ENCODE results near the gene TIMP4.

The TIMP4 gene

GRCh38 chr3:12148183-12148940 lies 10.3 kb downstream of the TIMP4 start:
- no peaks in the 10 kb centered on the region for H3K9me3 Mint-ChIP-seq
- peaks cover 10% of the 10 kb centered on the region for H3K27me3 Mint-ChIP-seq
- H3K4me1 Mint-ChIP-seq, result no peaks in the 10 kb centered on the region
- H3K27ac Mint-ChIP-seq, result no peak overlapping the region
- no peaks in the 10 kb centered on the region for H3K36me3 Mint-ChIP-seq
- no peak for ATAC-seq (ENCODE audit: low read depth)
- H3K4me3 Mint-ChIP-seq, result no peak overlapping the region
- DNase-seq (ENCODE audit: low spot score in 2 of 2), result no peak

DNA sequence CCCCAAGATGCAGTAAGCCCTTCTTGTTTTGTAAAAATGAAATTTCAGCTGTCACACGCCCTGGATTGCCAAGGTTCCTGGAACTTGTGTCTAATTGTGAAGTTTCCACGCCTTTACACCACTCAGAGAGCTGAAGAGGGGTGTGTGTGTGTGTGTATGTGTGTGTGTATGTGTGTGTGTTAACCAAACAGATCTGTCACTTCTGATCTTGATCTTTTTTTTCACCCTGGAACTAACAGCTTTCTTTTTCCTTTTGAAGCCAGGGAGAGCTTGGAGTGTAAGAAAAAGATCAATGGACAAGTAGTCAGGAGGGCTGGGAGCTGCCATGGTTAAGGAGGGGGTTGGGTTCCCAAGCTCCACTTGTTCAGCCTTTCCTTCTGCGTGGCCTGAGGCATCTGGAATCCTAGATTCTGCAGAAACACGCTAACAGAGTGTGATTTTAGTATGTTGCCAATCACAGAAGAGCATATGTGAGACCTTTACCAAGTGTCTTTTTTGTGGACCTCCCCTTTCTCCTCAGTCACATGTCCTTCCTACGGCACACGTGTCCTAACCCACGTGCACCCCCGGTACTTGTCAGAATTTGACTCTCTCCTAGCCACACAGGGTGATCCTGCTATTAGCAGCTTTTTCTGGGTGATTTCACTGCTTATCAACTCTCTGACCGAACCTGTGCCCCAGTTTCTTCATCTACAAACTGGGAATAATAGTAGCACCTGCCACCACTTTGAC lies 11.5 kb downstream of the TIMP4 start:
- no peaks in the 10 kb centered on the region for H3K36me3 Mint-ChIP-seq
- DNase-seq (ENCODE audit: low spot score in 2 of 2) (no peak), ATAC-seq (ENCODE audit: low read depth) (no peak)
- H3K9me3 Mint-ChIP-seq, result no peaks in the 10 kb centered on the region
- peaks cover 8% of the 10 kb centered on the region for H3K27me3 Mint-ChIP-seq
- no peak overlapping the region for H3K4me3 Mint-ChIP-seq
- H3K27ac Mint-ChIP-seq, result no peak overlapping the region
- H3K4me1 Mint-ChIP-seq, result no peaks in the 10 kb centered on the region

DNA sequence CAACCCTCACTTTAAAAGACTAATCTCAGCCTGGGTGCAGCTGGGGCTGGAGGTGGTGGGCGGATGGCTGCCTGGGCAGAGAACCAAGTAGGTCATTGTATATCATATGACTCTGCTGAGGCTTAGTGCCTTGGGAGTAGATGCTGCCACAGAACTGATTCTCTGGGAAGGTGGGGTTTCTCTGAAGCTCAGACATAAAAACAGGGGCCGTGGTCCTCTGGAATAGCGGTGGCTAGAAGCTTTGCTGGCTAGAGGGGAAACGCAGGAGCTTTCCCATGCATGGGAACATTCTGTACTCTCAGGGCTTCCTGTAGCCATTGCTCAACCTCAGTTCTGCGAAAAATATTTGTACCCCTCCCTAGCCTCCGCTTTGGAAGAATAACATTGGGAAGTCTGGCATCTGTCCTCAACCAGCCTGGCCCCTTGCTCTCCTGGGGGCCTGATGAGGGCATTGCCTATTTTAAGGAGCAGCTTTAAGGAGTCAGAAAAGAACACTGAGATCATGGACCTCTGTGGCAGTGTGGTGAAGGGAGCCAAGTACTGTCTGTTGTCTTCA lies 14.7 kb downstream of the TIMP4 start:
- DNase-seq (ENCODE audit: low spot score in 2 of 2), result no peak
- no peak overlapping the region for H3K4me3 Mint-ChIP-seq
- H3K27me3 Mint-ChIP-seq, result peaks cover 3% of the 10 kb centered on the region

DNA sequence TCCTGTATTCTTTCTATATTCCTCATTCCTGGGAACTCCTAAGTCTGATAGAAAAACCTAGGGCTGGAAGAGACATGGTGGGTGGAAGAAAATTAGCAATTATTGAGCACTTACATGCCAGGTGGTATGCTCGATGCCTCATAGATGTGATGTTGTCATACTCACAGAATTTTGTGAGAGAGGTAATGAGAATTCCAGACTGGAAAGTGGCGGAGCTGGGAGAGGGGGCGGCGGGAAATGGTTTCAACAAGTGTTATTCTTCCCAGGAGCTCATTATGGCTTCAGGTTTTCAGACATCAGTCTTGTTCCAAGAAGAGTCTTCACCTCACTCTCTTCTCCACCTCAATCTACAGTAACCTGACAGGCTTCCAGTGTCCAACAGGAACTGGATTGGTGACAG lies 16.2 kb downstream of the TIMP4 start:
- DNase-seq (ENCODE audit: low spot score in 2 of 2) (no peak), ATAC-seq (ENCODE audit: low read depth) (no peak)
- no peaks in the 10 kb centered on the region for H3K36me3 Mint-ChIP-seq
- peaks cover 3% of the 10 kb centered on the region for H3K27me3 Mint-ChIP-seq
- H3K27ac Mint-ChIP-seq, result no peak overlapping the region
- peaks cover 3% of the 10 kb centered on the region for H3K4me1 Mint-ChIP-seq
- H3K9me3 Mint-ChIP-seq, result no peaks in the 10 kb centered on the region
- no peak overlapping the region for H3K4me3 Mint-ChIP-seq

More for the DNA sequence above, 14.7 kb downstream of the TIMP4 start:
- no peak for ATAC-seq (ENCODE audit: low read depth)
- Mint-ChIP-seq H3K9me3 (no peaks in the 10 kb centered on the region), H3K36me3 (no peaks in the 10 kb centered on the region), H3K27ac (no peak overlapping the region), H3K4me1 (no peaks in the 10 kb centered on the region)

GRCh38 chr3:12141350-12141749 lies 17.4 kb downstream of the TIMP4 start:
- Mint-ChIP-seq H3K4me1 (peaks cover 3% of the 10 kb centered on the region), H3K9me3 (no peaks in the 10 kb centered on the region), H3K27ac (no peak overlapping the region), H3K4me3 (no peak overlapping the region), H3K27me3 (peaks cover 3% of the 10 kb centered on the region), H3K36me3 (no peaks in the 10 kb centered on the region)
- no peak for ATAC-seq (ENCODE audit: low read depth)
- DNase-seq (ENCODE audit: low spot score in 2 of 2), result no peak

DNA sequence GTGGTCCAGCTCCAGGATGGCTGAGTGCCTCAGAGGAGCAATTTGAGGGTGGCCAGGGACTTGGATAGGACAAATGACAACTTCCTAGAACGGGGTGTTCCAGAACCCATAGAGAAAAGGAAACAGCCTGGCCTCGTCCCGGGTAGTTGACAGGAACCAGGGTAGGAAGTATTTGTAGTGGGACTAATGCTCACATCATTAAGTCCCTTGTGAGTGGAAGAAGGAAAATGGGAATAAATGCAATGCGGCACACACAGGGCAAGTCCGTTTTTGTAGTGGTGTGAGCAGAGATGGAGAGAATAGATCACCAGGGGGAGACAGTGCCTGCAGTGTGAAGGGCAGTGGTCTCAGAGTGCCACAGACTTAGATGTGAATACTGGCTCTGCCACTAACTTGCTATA lies 19.6 kb downstream of the TIMP4 start:
- H3K36me3 Mint-ChIP-seq, result no peaks in the 10 kb centered on the region
- no peak for ATAC-seq (ENCODE audit: low read depth)
- peaks cover 2% of the 10 kb centered on the region for H3K27me3 Mint-ChIP-seq
- no peak overlapping the region for H3K27ac Mint-ChIP-seq
- no peak for DNase-seq (ENCODE audit: low spot score in 2 of 2)
- peaks cover 3% of the 10 kb centered on the region for H3K4me1 Mint-ChIP-seq
- no peaks in the 10 kb centered on the region for H3K9me3 Mint-ChIP-seq
- H3K4me3 Mint-ChIP-seq, result no peak overlapping the region

GRCh38 chr3:12138044-12138443 lies 20.7 kb downstream of the TIMP4 start:
- ATAC-seq (ENCODE audit: low read depth), result no peak
- Mint-ChIP-seq H3K4me1 (peaks cover 3% of the 10 kb centered on the region), H3K27ac (no peak overlapping the region)

GRCh38 chr3:12136371-12136770 lies 22.3 kb downstream of the TIMP4 start:
- ATAC-seq (ENCODE audit: low read depth) (no peak), DNase-seq (ENCODE audit: low spot score in 2 of 2) (no peak)
- Mint-ChIP-seq H3K36me3 (no peaks in the 10 kb centered on the region), H3K4me3 (no peak overlapping the region), H3K4me1 (peaks cover 3% of the 10 kb centered on the region), H3K27me3 (peaks cover 6% of the 10 kb centered on the region), H3K9me3 (no peaks in the 10 kb centered on the region), H3K27ac (no peak overlapping the region)

More at GRCh38 chr3:12138044-12138443, 20.7 kb downstream of the TIMP4 start:
- no peaks in the 10 kb centered on the region for H3K9me3 Mint-ChIP-seq
- H3K4me3 Mint-ChIP-seq, result no peak overlapping the region
- H3K36me3 Mint-ChIP-seq, result no peaks in the 10 kb centered on the region
- H3K27me3 Mint-ChIP-seq, result peaks cover 2% of the 10 kb centered on the region
- no peak for DNase-seq (ENCODE audit: low spot score in 2 of 2)

DNA sequence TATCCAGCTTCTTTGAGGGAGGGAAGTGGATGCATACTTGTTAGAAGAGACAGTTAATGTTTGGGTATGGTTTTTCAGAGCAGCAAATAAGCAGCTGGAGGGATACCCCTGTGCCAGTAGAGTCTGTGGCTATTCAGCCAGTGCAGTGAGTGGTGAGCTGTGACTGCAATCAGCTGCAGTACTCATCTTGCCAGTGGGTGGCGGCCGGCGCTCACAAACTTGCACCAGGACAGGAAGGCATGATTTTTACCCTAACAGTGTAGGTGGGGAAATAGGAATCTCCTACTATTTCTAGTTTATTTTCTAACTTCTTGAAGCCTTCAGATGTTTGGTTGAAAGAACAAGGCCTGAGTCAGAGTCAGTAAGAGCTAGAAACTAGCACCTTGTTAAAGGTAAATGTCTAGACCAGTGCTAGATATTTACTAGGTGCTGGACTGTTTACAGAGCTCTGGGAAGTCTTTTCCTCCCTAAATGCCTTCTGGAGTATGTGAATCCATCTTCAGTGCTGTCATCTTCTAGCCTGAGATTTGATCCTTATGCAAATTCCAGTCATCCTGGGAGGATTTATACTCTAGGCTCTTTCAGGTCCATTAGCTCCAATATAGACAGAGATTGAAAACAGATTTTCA lies 23.6 kb downstream of the TIMP4 start:
- H3K36me3 Mint-ChIP-seq, result no peaks in the 10 kb centered on the region
- H3K4me3 Mint-ChIP-seq, result no peak overlapping the region
- peak; percentile 50 to 51 for DNase-seq (ENCODE audit: low spot score in 2 of 2)
- H3K27me3 Mint-ChIP-seq, result peaks cover 9% of the 10 kb centered on the region
- no peak overlapping the region for H3K27ac Mint-ChIP-seq
- H3K4me1 Mint-ChIP-seq, result peaks cover 3% of the 10 kb centered on the region
- no peaks in the 10 kb centered on the region for H3K9me3 Mint-ChIP-seq
- ATAC-seq (ENCODE audit: low read depth), result peak; percentile 88

DNA sequence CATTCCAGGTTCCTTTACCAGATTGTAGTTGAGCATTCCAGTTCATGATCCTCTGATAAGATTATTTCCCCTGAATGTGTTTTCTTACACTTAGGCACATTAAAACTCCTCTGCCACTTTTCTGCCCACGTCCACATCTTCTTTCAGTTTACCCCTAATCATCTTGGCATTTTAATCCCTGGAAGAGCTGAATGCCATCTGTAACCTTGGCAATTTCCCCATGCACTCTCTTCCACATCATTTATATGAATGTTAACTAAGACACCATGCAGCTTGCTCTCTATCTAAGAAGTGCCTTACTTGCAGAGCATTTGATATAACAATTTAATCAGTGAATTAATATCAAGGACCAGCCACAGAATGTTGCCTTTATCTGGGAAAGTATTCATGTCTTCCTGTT lies 25.8 kb downstream of the TIMP4 start:
- no peak overlapping the region for H3K4me3 Mint-ChIP-seq
- no peaks in the 10 kb centered on the region for H3K4me1 Mint-ChIP-seq
- ATAC-seq (ENCODE audit: low read depth) (no peak), DNase-seq (ENCODE audit: low spot score in 2 of 2) (no peak)
- no peaks in the 10 kb centered on the region for H3K36me3 Mint-ChIP-seq
- H3K9me3 Mint-ChIP-seq, result no peaks in the 10 kb centered on the region
- no peak overlapping the region for H3K27ac Mint-ChIP-seq
- H3K27me3 Mint-ChIP-seq, result peaks cover 12% of the 10 kb centered on the region

DNA sequence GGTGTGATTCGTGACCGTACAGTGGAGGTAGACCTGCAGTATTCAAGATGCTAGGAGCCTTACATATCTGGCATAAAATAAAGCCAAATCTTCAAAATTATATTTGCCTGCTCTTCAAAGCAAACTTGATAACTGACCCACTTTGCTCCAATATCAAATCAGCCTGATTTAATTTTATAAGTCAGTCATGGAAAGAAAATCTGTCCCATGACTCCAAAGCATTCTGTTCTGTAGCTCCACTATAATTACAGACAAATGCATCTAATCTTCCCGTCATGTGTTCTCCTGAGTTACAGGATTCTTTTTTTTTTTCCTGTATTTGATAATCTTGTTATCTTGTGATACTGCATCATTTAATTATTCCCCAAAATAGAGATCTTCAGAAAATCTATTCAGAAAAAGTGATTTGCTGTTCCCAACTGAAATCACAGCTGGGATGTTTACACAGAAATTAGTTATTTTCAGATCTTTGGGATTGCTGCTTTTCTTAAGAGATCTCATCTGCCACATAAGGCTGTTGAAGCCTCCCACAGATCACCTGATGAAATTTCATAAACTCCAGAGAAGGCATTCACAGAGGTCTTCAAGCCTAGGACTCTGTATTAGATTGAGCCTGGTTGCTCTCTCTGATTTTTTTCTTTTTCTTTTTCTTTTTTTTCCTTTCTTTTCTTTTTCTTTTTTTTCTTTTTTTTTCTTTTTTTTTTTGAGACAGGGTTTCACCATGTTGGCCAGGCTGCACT lies 27.2 kb downstream of the TIMP4 start:
- Mint-ChIP-seq H3K4me1 (no peaks in the 10 kb centered on the region), H3K4me3 (no peak overlapping the region), H3K27ac (no peak overlapping the region), H3K9me3 (no peaks in the 10 kb centered on the region), H3K36me3 (no peaks in the 10 kb centered on the region), H3K27me3 (peaks cover 12% of the 10 kb centered on the region)
- DNase-seq (ENCODE audit: low spot score in 2 of 2), result no peak
- no peak for ATAC-seq (ENCODE audit: low read depth)

DNA sequence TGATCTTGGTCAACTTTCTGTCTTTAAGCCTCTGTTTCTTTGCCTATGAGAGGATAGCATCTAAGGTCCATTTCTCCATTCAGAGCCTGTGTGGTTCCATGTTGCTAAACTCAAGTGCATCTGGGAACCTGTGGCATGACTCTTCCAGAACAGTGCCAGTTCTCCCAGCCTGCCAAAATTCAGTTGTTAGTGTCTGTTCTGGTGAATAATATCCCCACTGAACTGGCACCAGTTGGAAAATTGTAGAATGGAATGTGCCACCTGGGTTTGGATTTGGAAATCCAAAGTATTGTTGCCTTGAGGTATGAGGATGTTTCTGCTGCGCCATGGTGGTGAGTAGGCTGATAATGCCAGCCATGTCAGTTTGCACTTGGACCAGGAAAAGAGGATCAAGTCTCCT lies 31.3 kb downstream of the TIMP4 start:
- DNase-seq (ENCODE audit: low spot score in 2 of 2), result no peak
- H3K27ac Mint-ChIP-seq, result no peak overlapping the region
- no peak for ATAC-seq (ENCODE audit: low read depth)
- H3K9me3 Mint-ChIP-seq, result no peaks in the 10 kb centered on the region
- peaks cover 18% of the 10 kb centered on the region for H3K27me3 Mint-ChIP-seq
- H3K4me1 Mint-ChIP-seq, result no peaks in the 10 kb centered on the region
- H3K36me3 Mint-ChIP-seq, result no peaks in the 10 kb centered on the region
- no peak overlapping the region for H3K4me3 Mint-ChIP-seq

GRCh38 chr3:12125772-12126171 lies 32.9 kb downstream of the TIMP4 start:
- H3K9me3 Mint-ChIP-seq, result peaks cover 2% of the 10 kb centered on the region
- DNase-seq (ENCODE audit: low spot score in 2 of 2) (no peak), ATAC-seq (ENCODE audit: low read depth) (no peak)
- no peak overlapping the region for H3K27ac Mint-ChIP-seq
- H3K36me3 Mint-ChIP-seq, result no peaks in the 10 kb centered on the region
- H3K4me1 Mint-ChIP-seq, result peaks cover under 1% of the 10 kb centered on the region
- H3K4me3 Mint-ChIP-seq, result no peak overlapping the region
- peaks cover 22% of the 10 kb centered on the region for H3K27me3 Mint-ChIP-seq

DNA sequence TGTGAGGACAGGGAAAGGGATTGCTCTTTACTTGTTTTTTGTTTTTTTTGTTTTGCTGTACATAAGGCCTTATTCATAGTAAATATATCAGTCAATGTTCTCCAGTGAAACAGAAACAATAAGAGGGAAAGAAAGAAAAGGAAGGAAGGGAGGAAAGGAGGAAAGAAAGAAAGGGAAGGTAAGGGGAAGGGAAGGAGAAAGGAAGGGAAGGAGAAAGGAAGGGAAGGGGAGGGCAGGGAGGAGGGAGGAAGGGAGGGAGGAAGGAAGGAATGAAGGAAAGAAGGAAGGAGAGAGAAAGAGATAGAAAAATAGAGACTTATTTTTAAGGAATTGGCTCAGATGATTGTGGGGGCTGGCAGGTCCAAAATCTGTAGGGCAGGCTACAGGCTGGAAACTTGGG lies 37.2 kb downstream of the TIMP4 start:
- Mint-ChIP-seq H3K36me3 (no peaks in the 10 kb centered on the region), H3K4me3 (no peak overlapping the region), H3K27ac (no peak overlapping the region), H3K9me3 (peaks cover 2% of the 10 kb centered on the region), H3K4me1 (peaks cover 3% of the 10 kb centered on the region), H3K27me3 (peaks cover 23% of the 10 kb centered on the region)
- no peak for ATAC-seq (ENCODE audit: low read depth)
- DNase-seq (ENCODE audit: low spot score in 2 of 2), result no peak
